8988T (cell line): ENCODE data around the gene SPG11.
"Not testable (repeated sequence)": the region's sequence is repeated elsewhere in the genome, so short reads cannot be mapped to it uniquely, and the experiment has no call there.

ENCODE experiments used
- DNase-seq: peaks from one replicate; pipeline ENCODE4 v3.0.0; 2011

SPG11 gene

GRCh38 chr15:44682211-44682610 lies 18.7 kb upstream of the SPG11 start:
- no peak for DNase-seq

- no peak for DNase-seq
Measured at GRCh38 chr15:44676676-44677075, 13.2 kb upstream of the SPG11 start.

GRCh38 chr15:44675911-44676310 lies 12.4 kb upstream of the SPG11 start:
- no peak for DNase-seq

GRCh38 chr15:44673639-44674038 lies 10.2 kb upstream of the SPG11 start:
- no peak for DNase-seq

- no peak for DNase-seq
Measured at GRCh38 chr15:44670087-44670950, 6.9 kb upstream of the SPG11 start.

GRCh38 chr15:44668921-44669320 lies 5.5 kb upstream of the SPG11 start:
- DNase-seq, result no peak

GRCh38 chr15:44667039-44667360 lies 3.5 kb upstream of the SPG11 start:
- no peak for DNase-seq

- no peak for DNase-seq
Measured at GRCh38 chr15:44666210-44667038, 3.0 kb upstream of the SPG11 start.

- DNase-seq, result no peak
Measured at GRCh38 chr15:44662478-44663409, 718 bp downstream of the SPG11 start.

GRCh38 chr15:44661576-44661975 lies 1.9 kb downstream of the SPG11 start:
- DNase-seq, result no peak

GRCh38 chr15:44659056-44659455 lies 4.4 kb downstream of the SPG11 start:
- DNase-seq, result no peak

- no peak for DNase-seq
Measured at GRCh38 chr15:44657378-44657777, 6.1 kb downstream of the SPG11 start.

- no peak for DNase-seq
Measured at GRCh38 chr15:44656913-44657312, 6.5 kb downstream of the SPG11 start.

- no peak for DNase-seq
Measured at GRCh38 chr15:44656298-44656697, 7.2 kb downstream of the SPG11 start.

GRCh38 chr15:44654858-44655257 lies 8.6 kb downstream of the SPG11 start:
- no peak for DNase-seq

- no peak for DNase-seq
Measured at GRCh38 chr15:44647637-44648036, 15.8 kb downstream of the SPG11 start.

- no peak for DNase-seq
Measured at GRCh38 chr15:44647036-44647435, 16.4 kb downstream of the SPG11 start.

GRCh38 chr15:44646460-44646859 lies 17.0 kb downstream of the SPG11 start:
- no peak for DNase-seq

GRCh38 chr15:44641651-44642050 lies 21.8 kb downstream of the SPG11 start:
- DNase-seq, result no peak

GRCh38 chr15:44636976-44637375 lies 26.5 kb downstream of the SPG11 start:
- DNase-seq, result no peak

GRCh38 chr15:44633603-44634002 lies 29.9 kb downstream of the SPG11 start:
- DNase-seq, result no peak

- DNase-seq, result not testable (repeated sequence)
Measured at GRCh38 chr15:44625286-44625685, 38.2 kb downstream of the SPG11 start.

GRCh38 chr15:44623178-44623577 lies 40.3 kb downstream of the SPG11 start:
- no peak for DNase-seq
